NCI-H2196 (cell line): ENCODE data around the gene NPEPL1.

Source experiments
- DNase-seq: peaks from one replicate; lab custom pipeline; 2025; ENCODE audit not compliant: unreplicated experiment; lab: John Stamatoyannopoulos, UW

NPEPL1 gene

GRCh38 chr20:58657986-58658385, 34.6 kb upstream of the NPEPL1 start:
- DNase-seq = no peak

- no peak for DNase-seq
These were observed 33.8 kb upstream of the NPEPL1 start for GRCh38 chr20:58658760-58659159.

- DNase-seq = no peak
These were observed 32.8 kb upstream of the NPEPL1 start for GRCh38 chr20:58659841-58660240.

GRCh38 chr20:58660855-58661597, 31.6 kb upstream of the NPEPL1 start:
- no peak for DNase-seq

GRCh38 chr20:58661598-58662473, 30.8 kb upstream of the NPEPL1 start:
- DNase-seq = no peak

GRCh38 chr20:58664331-58664730, 28.3 kb upstream of the NPEPL1 start:
- DNase-seq = no peak

GRCh38 chr20:58664883-58665282, 27.7 kb upstream of the NPEPL1 start:
- DNase-seq = no peak

GRCh38 chr20:58665606-58666005, 27.0 kb upstream of the NPEPL1 start:
- DNase-seq = no peak

GRCh38 chr20:58666702-58667101, 25.9 kb upstream of the NPEPL1 start:
- DNase-seq = no peak

- DNase-seq = no peak
These were observed 24.6 kb upstream of the NPEPL1 start for GRCh38 chr20:58667975-58668374.

GRCh38 chr20:58668901-58669286, 23.7 kb upstream of the NPEPL1 start:
- no peak for DNase-seq

- no peak for DNase-seq
These were observed 23.2 kb upstream of the NPEPL1 start for GRCh38 chr20:58669287-58670006.

- DNase-seq = no peak
These were observed 22.5 kb upstream of the NPEPL1 start for GRCh38 chr20:58670102-58670501.

- DNase-seq = no peak
These were observed 21.9 kb upstream of the NPEPL1 start for GRCh38 chr20:58670659-58671058.

- no peak for DNase-seq
These were observed 19.5 kb upstream of the NPEPL1 start for GRCh38 chr20:58673119-58673518.

GRCh38 chr20:58675146-58675584, 17.4 kb upstream of the NPEPL1 start:
- no peak for DNase-seq

- no peak for DNase-seq
These were observed 17.0 kb upstream of the NPEPL1 start for GRCh38 chr20:58675641-58676040.

GRCh38 chr20:58676161-58676560, 16.4 kb upstream of the NPEPL1 start:
- DNase-seq = no peak

GRCh38 chr20:58677079-58677604, 15.5 kb upstream of the NPEPL1 start:
- DNase-seq = no peak

- DNase-seq = no peak
These were observed 14.8 kb upstream of the NPEPL1 start for GRCh38 chr20:58677808-58678207.

GRCh38 chr20:58678806-58679205, 13.8 kb upstream of the NPEPL1 start:
- no peak for DNase-seq
